Glutamatergic neuron (in vitro differentiated cells): ENCODE results near the gene SPATA31D1. TPM values are rescaled to one million over a fixed set of nuclear protein-coding genes. Genes with fewer than 3 reads are reported as not detected.

ENCODE experiments used
- DNase-seq: peaks from one replicate; pipeline ENCODE4 v3.0.0; 2022
- H3K27ac Mint-ChIP-seq: one replicate; pipeline ENCODE4 v1.8.0; 2020; ENCODE audit warnings: mild to moderate bottlenecking, mixed read lengths, inconsistent platforms; ENCODE audit not compliant: unreplicated experiment
- H3K27me3 Mint-ChIP-seq: one replicate; pipeline ENCODE4 v1.8.0; 2020; ENCODE audit warnings: mild to moderate bottlenecking, moderate library complexity, mixed read lengths, inconsistent platforms; ENCODE audit not compliant: unreplicated experiment
- H3K36me3 Mint-ChIP-seq: one replicate; pipeline ENCODE4 v1.8.0; 2020; ENCODE audit warnings: mild to moderate bottlenecking, mixed read lengths, inconsistent platforms; ENCODE audit not compliant: unreplicated experiment
- H3K4me1 Mint-ChIP-seq: one replicate; pipeline ENCODE4 v1.8.0; 2020; ENCODE audit warnings: mild to moderate bottlenecking, low read depth, mixed read lengths, inconsistent platforms; ENCODE audit not compliant: unreplicated experiment
- H3K4me3 Mint-ChIP-seq: one replicate; pipeline ENCODE4 v1.8.0; 2020; ENCODE audit warnings: mild to moderate bottlenecking, mixed read lengths, inconsistent platforms; ENCODE audit not compliant: unreplicated experiment
- H3K9me3 Mint-ChIP-seq: one replicate; pipeline ENCODE4 v1.8.0; 2020; ENCODE audit warnings: mild to moderate bottlenecking, moderate library complexity, mixed read lengths, inconsistent platforms; ENCODE audit not compliant: unreplicated experiment
- total RNA-seq: library from RNA; stranded (reverse); fragmentation: NEBNext Ultra II Directional; extraction: Animal tissue kit (Norgen Biotek cat#: 25700); gene quantifications from one replicate; pipeline ENCODE4 v1.2.1, GENCODE V29; 2021; ENCODE audit not compliant: unreplicated experiment
- TF ChIP-seq, protein P1 (sequence below): fragments of 200-600 bp; sonication (generic); IDR thresholded peaks from one replicate; pipeline ENCODE4 v1.5.0; 2021; ENCODE audit not compliant: partially characterized antibody, unreplicated experiment

Gene SPATA31D1
- total RNA-seq, 1 donor from 2014 or later: not detected

DNA sequence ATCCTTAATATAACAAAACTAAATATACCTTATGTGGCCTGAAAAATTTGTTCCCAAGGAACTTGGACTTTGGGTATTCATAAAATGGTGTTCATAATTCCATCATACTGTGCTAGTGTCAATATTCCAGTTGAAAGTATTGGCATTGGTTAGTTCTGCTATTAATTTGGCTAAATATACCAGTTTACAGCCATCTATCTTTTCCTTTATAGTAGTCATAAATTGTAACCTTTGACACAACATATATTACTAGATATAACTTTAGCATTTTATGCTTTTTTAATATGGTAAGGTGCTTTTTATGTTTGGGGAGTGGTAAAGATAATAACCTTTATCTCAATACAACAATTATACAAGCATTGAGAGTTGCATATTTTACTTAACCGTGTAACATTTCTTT is 23.7 kb downstream of the SPATA31D1 start:
- H3K4me3 Mint-ChIP-seq: no peak overlapping the region
- H3K4me1 Mint-ChIP-seq: no peaks in the 10 kb centered on the region
- no peak overlapping the region for H3K27ac Mint-ChIP-seq
- H3K9me3 Mint-ChIP-seq: peaks cover 2% of the 10 kb centered on the region
- peaks cover 10% of the 10 kb centered on the region for H3K36me3 Mint-ChIP-seq
- DNase-seq: no peak
- TF ChIP-seq, protein P1, sequence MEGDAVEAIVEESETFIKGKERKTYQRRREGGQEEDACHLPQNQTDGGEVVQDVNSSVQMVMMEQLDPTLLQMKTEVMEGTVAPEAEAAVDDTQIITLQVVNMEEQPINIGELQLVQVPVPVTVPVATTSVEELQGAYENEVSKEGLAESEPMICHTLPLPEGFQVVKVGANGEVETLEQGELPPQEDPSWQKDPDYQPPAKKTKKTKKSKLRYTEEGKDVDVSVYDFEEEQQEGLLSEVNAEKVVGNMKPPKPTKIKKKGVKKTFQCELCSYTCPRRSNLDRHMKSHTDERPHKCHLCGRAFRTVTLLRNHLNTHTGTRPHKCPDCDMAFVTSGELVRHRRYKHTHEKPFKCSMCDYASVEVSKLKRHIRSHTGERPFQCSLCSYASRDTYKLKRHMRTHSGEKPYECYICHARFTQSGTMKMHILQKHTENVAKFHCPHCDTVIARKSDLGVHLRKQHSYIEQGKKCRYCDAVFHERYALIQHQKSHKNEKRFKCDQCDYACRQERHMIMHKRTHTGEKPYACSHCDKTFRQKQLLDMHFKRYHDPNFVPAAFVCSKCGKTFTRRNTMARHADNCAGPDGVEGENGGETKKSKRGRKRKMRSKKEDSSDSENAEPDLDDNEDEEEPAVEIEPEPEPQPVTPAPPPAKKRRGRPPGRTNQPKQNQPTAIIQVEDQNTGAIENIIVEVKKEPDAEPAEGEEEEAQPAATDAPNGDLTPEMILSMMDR: no peak
- H3K27me3 Mint-ChIP-seq: no peaks in the 10 kb centered on the region

DNA sequence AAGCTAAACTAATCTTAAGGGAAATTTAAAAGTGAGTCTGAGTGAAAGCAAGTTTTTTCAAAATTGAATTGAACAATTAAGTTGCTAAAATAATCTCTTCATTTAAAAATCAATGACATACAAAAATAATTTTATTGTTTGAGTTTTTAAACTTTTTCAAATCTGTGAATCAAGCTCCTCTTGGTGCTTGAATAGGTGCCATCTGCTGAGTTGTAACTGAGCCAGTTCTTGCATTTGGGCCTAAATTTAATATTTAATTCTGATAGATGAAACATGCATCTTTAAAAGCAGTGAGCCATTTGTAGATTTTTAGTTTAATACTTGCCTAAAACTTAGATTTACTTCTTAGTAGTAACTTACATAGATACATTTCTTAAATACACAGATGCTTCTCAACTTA is 31.8 kb downstream of the SPATA31D1 start:
- Mint-ChIP-seq H3K27ac (no peak overlapping the region), H3K27me3 (no peaks in the 10 kb centered on the region), H3K9me3 (no peaks in the 10 kb centered on the region), H3K36me3 (peaks cover 17% of the 10 kb centered on the region), H3K4me3 (no peak overlapping the region), H3K4me1 (no peaks in the 10 kb centered on the region)
- no peak for DNase-seq
- TF ChIP-seq, protein P1: no peak

DNA sequence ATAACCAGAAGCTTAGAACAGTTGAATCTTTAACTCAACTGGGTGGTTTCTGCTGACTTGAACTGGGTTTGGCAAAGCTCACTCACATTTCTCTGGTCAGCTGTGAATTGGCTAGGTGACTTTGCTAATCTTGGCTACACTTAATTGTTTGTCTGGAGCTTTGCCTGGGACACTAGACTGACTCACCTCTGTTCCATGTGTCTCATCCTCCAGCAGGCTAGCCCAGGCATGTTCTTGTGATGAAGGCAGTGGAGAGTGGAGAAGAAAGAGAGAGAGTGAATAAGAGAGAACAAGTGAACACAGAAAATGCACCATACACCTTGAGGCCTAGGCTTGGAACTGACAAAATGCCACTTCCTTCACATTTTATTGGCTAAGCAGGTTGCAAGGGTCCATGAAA is 32.6 kb downstream of the SPATA31D1 start:
- TF ChIP-seq, protein P1: no peak
- H3K27me3 Mint-ChIP-seq: no peaks in the 10 kb centered on the region
- DNase-seq: no peak
- H3K27ac Mint-ChIP-seq: no peak overlapping the region
- no peaks in the 10 kb centered on the region for H3K4me1 Mint-ChIP-seq
- H3K4me3 Mint-ChIP-seq: no peak overlapping the region
- H3K9me3 Mint-ChIP-seq: no peaks in the 10 kb centered on the region
- peaks cover 17% of the 10 kb centered on the region for H3K36me3 Mint-ChIP-seq

DNA sequence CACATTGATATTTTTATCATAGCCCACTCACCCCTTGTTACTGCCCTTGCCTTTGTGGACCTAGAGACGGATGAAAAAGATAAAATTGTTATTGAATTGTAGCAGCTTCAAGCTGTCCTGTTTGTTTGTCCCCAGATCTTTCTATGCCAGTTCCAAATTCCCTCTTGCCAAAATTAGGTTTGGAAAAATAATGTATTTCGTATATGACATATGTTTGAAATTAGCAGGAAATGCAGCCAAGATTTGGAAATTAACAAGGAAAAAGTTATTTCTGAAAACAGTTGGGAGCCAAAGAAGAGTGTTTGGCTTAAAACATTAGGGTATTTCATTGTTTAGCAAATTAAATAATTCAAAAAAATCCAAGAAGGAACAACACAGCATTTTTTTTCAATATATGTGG is 33.5 kb downstream of the SPATA31D1 start:
- H3K36me3 Mint-ChIP-seq: peaks cover 11% of the 10 kb centered on the region
- no peak overlapping the region for H3K27ac Mint-ChIP-seq
- H3K9me3 Mint-ChIP-seq: no peaks in the 10 kb centered on the region
- DNase-seq: no peak
- H3K27me3 Mint-ChIP-seq: no peaks in the 10 kb centered on the region
- no peaks in the 10 kb centered on the region for H3K4me1 Mint-ChIP-seq
- TF ChIP-seq, protein P1: no peak
- H3K4me3 Mint-ChIP-seq: no peak overlapping the region

DNA sequence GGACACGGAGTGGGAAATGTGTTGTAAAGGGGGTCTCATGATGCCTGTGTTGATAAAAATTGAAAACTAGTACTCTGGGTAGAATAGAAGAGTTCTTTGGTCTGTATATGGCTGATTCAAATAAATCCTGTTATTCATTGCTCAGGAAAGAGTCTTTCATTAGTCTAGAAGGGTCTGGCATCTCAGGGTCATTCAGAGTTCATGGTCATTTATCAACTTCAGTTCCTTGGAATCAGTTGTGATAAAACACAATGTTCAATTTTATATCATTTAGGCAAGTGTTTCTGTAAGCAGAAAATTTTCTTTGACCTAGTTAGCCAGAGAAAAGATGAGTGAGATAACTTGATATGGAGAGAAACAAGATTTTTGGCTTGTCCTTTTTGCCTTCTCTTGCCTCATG is 36.3 kb downstream of the SPATA31D1 start:
- no peaks in the 10 kb centered on the region for H3K27me3 Mint-ChIP-seq
- TF ChIP-seq, protein P1: no peak
- no peak overlapping the region for H3K27ac Mint-ChIP-seq
- no peaks in the 10 kb centered on the region for H3K4me1 Mint-ChIP-seq
- no peaks in the 10 kb centered on the region for H3K36me3 Mint-ChIP-seq
- DNase-seq: no peak
- H3K9me3 Mint-ChIP-seq: no peaks in the 10 kb centered on the region
- no peak overlapping the region for H3K4me3 Mint-ChIP-seq
